GM19025 (cell line): ENCODE data around the gene KIF1B.
"Not testable (repeated sequence)": the region's sequence is repeated elsewhere in the genome, so short reads cannot be mapped to it uniquely, and the experiment has no call there.

ENCODE experiments used
- ATAC-seq: cut with Tn5 transposase; IDR thresholded peaks from one replicate; pipeline ENCODE4 v1.9.1; 2021; ENCODE audit warnings: mild to moderate bottlenecking, low read depth, moderate library complexity; ENCODE audit not compliant: unreplicated experiment

KIF1B gene

DNA sequence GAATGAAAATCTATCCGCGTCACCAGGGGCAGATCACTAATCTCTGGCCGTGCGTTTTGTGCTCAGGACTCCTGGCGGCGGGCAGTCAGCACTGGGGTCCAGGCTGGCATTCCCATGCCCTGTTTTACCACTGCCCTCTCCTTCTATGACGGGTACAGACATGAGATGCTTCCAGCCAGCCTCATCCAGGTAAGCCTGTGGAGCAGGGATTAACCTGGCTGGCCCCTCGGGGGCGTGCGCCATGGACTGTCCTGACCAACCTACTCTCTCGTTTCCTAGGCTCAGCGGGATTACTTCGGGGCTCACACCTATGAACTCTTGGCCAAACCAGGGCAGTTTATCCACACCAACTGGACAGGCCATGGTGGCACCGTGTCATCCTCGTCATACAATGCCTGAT is 209.0 kb downstream of the KIF1B start:
- no peak for ATAC-seq

DNA sequence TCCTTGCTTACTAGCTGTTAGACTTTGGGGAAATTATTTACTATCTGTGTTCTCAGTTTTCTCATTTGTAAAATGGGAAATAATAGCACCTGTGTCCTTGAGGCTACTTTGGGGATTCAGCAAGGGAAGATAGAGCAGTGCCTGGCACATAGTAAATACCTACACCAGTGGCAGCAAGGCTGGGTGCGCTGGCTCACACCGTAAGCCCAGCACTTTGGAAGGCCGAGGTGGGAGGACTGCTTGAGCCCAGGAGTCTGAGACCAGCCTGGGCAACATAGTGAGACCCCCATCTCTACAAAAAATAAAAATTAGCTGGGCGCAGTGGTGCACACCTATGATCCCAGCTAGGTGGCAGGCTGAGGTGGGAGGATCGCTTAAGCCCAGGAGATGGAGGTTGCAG is 211.3 kb downstream of the KIF1B start:
- no peak for ATAC-seq

DNA sequence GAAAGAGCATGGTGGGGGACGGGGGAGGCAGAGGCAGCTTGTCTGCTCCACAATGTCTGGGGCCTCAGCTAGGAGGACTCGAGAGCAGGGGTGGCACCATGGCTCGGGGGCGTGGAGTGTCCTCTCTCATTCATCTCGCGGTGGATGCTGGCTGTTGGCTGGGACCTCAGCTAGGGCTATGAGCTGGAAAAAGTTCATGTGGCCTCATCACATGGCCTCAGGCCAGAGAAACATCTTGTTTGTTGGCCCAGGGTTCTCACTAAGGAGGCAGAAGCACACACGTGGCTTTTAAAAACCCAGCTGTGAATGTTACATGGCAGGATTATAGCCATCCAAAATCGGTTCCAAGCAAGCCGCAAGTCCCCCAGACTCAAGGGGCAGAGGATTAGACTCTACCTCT is 213.7 kb downstream of the KIF1B start:
- no peak for ATAC-seq

DNA sequence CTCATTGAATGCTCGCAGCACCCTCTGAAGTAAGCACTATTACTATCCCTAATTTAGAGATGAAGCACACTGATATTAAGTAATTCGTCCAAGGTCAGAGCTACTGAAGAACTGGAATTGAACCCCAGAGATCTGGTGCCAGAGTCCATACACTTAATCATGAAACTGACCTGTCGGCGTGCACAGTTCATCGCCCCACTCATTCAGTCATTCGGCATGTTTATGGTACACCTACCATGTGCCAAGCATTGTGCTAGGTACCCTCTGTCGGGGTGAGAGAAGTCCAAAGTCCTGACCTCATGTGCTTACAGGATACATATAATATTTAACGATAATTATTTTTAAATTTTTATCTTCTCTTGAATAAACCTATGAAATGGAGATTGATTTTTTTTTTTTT is 214.3 kb downstream of the KIF1B start:
- ATAC-seq, result no peak

DNA sequence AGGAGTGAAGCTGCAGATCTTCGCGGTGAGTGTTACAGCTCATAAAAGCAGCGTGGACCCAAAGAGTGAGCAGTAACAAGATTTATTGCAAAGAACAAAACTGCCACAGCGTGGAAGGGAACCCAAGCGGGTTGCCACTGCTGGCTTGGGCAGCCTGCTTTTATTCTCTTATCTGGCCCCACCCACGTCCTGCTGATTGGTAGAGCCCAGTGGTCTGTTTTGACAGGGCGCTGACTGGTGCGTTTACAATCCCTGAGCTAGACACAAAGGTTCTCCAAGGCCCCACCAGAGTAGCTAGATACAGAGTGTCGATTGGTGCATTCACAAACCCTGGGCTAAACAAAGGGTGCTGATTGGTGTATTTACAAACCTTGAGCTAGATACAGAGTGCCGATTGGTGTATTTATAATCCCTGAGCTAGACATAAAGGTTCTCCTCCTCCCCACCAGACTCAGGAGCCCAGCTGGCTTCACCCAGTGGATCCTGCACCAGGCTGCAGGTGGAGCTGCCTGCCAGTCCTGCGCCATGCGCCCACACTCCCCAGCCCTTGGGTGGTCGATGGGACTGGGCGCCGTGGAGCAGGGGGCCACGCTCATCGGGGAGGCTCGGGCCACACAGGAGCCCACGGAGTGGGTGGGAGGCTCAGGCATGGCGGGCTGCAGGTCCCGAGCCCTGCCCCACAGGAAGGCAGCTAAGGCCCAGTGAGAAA is 215.6 kb downstream of the KIF1B start:
- not testable (repeated sequence) for ATAC-seq

DNA sequence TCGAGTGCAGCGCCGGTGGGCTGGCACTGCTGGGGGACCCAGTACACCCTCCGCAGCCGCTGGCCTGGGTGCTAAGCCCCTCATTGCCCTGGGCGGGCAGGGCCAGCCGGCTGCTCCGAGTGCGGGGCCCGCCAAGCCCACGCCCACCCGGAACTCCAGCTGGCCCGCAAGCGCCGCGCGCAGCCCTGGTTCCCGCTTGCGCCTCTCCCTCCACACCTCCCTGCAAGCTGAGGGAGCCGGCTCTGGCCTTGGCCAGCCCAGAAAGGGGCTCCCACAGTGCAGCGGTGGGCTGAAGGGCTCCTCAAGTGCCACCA is 216.1 kb downstream of the KIF1B start:
- not testable (repeated sequence) for ATAC-seq

DNA sequence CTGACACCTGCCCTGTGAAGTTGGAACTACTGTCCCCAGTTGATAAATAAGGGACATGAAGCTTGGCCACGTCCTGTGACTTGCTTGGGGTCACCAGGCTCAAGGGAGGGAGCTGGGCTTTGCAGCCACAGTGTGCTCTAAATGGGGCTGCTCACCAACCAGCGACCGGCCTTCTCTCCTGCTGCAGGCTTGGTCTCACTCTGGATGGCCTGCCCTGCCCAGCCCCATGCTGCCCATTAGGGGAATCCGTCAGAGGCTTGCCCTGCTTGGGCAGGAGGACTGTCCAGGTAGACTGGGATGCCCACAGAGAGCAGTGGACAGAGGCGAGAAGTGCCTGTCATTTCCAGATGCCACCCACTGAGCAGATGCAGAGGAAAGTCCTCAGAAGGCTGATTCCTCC is 218.6 kb downstream of the KIF1B start:
- no peak for ATAC-seq

DNA sequence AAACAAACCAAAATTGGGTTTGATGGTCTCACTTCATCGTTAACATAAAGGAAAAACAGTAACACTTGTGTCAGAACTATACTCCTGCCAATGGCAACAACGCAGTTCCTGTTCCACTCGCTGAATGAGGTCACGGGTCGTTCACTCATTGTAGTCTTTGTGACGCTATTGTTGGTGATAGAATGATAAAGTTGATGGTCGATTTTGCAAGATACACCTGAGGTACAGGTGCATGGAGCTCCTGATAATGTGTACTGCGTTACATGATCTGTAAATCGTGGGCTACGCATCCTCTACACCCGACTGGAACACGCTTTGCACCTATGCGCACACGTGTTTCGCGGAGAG is 219.5 kb downstream of the KIF1B start:
- ATAC-seq, result peak; percentile 11

DNA sequence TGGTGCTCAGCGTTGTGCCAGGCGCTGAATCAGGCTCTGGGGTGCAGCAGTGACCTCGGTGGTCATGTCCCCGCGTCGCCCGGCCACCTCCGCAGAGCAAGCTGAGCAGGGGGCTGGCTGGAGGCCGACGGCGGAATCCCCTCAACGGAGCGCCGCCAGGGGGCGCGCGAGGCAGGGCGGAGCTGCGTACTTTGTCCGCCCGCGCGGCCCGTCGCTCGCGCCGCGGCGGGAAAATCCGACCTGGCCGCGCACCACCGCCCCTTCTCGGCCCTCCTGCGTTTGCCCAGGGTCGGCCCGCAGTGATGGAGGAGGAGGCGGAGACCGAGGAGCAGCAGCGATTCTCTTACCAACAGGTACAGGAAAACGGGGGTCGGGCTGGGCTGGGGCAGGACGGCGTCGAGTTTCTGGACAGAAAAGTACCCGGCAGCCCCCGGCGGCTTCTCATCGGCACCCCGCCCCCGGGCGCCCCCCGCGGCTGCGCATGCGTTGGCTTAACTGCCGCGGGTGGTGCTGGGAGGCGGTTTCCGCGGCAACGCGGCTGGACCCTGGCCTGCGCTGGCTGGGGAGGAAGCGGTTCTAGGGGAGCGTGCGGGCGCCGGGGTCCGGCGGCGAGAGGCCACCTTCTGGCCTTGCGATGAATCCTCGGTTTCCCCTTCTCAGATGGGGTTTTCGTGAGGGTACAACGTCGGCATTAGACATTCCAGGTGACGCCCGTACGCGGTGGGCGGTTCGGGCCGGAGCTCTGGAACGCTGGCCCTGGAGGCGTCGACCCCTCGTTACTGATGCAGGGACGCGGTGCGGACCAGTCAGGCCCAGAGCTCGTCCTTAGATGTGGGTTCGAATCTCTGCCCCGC is 220.1 kb downstream of the KIF1B start, which contains the start of gene CENPS:
Gene CENPS (plus strand): TSS at position 218 of the 854 bp plus-strand sequence. CDS start 85 bp downstream, at position 303.
- peak; percentile 70 for ATAC-seq
